SK-N-SH (cell line): ENCODE data around the gene LEKR1. TPM values are rescaled to one million over a fixed set of nuclear protein-coding genes. Genes with fewer than 3 reads are reported as not detected.
"Not testable (repeated sequence)": the region's sequence is repeated elsewhere in the genome, so short reads cannot be mapped to it uniquely, and the experiment has no call there.

Source experiments
- CTCF ChIA-PET: fragments of 300-600, 350-600 bp; formaldehyde crosslinking; extraction: SDS; loops from one replicate; lab custom pipeline; 2021; lab: Yijun Ruan, JAX
- POLR2A ChIA-PET: fragments of 350-600 bp; sonication (Branson Sonifier 250); formaldehyde crosslinking; extraction: SDS; loops from one replicate; lab custom pipeline; 2020; ENCODE audit warnings: antibody characterized with exemption, inconsistent platforms; lab: Yijun Ruan, JAX
- DNase-seq: peaks from one replicate; pipeline ENCODE4 v3.0.0; 2012
- H2AFZ ChIP-seq: fragments of 200-600 bp; sonication (generic); 2 replicates; pipeline ENCODE4 v1.8.1; 2016; ENCODE audit warnings: antibody characterized with exemption, mild to moderate bottlenecking, low read depth
- H3F3A ChIP-seq: fragments of 200-600 bp; sonication (generic); replicated peaks from 2 replicates; pipeline ENCODE3; 2016; ENCODE audit warnings: antibody characterized with exemption, mild to moderate bottlenecking; ENCODE audit not compliant: insufficient read depth
- H3K27ac ChIP-seq, 2 experiments: fragments of 200-500 bp in 1 of 2; fragments of 200-600 bp in 1 of 2; sonication (Bioruptor generic) in 1 of 2; sonication (generic), shearing (Covaris generic) in 1 of 2; 2 replicates each; pipeline versions ENCODE4 v1.5.1 to v1.6.1; 2014 to 2016; ENCODE audit warnings: low read depth in 2 of 2, inconsistent platforms in 1 of 2, low read length in 1 of 2, mild to moderate bottlenecking in 1 of 2, mixed read lengths in 1 of 2
- H3K27me3 ChIP-seq: fragments of 200-600 bp; sonication (generic), shearing (Covaris generic); 2 replicates; pipeline ENCODE4 v1.6.1; 2016; ENCODE audit warnings: mixed run types; ENCODE audit not compliant: insufficient read depth
- H3K36me3 ChIP-seq, 2 experiments: fragments of 200-500 bp in 1 of 2; fragments of 200-600 bp in 1 of 2; sonication (Bioruptor generic) in 1 of 2; sonication (generic) in 1 of 2; replicated peaks in 1 of 2; 2 replicates each; pipeline versions ENCODE3 to v1.5.1; 2014 to 2016; ENCODE audit warnings: low read length in 1 of 2, mild to moderate bottlenecking in 1 of 2; ENCODE audit not compliant: insufficient read depth in 2 of 2, control insufficient read depth in 1 of 2
- H3K4me1 ChIP-seq, 2 experiments: fragments of 200-500 bp in 1 of 2; fragments of 200-600 bp in 1 of 2; sonication (Bioruptor generic) in 1 of 2; sonication (generic), shearing (Covaris generic) in 1 of 2; 2 replicates each; pipeline versions ENCODE4 v1.5.1 to v1.6.1; 2014 to 2016; ENCODE audit warnings: low read depth in 1 of 2, low read length in 1 of 2, mixed run types in 1 of 2; ENCODE audit not compliant: insufficient read depth in 2 of 2, control insufficient read depth in 1 of 2
- H3K4me2 ChIP-seq: fragments of 200-600 bp; sonication (generic), shearing (Covaris generic); 2 replicates; pipeline ENCODE4 v1.6.1; 2017; ENCODE audit warnings: mixed run types
- H3K4me3 ChIP-seq, 2 experiments: fragments of 200-500 bp in 1 of 2; fragments of 200-600 bp in 1 of 2; sonication (Bioruptor generic) in 1 of 2; sonication (generic), shearing (Covaris generic) in 1 of 2; 2 replicates each; pipeline versions ENCODE4 v1.5.1 to v1.8.1; 2014 to 2016; ENCODE audit warnings: low read depth in 2 of 2, inconsistent platforms in 1 of 2, low read length in 1 of 2, mild to moderate bottlenecking in 1 of 2, mixed read lengths in 1 of 2, moderate library complexity in 1 of 2
- H3K79me2 ChIP-seq: fragments of 200-600 bp; sonication (generic); 2 replicates; pipeline ENCODE4 v1.8.1; 2017; ENCODE audit warnings: mild to moderate bottlenecking; ENCODE audit not compliant: insufficient read depth
- H3K9ac ChIP-seq: fragments of 200-600 bp; sonication (generic); 2 replicates; pipeline ENCODE4 v1.6.1; 2017; ENCODE audit warnings: mixed run types
- H3K9me2 ChIP-seq: fragments of 200-600 bp; sonication (generic); 2 replicates; pipeline ENCODE4 v1.6.1; 2017; ENCODE audit warnings: mixed run types
- H3K9me3 ChIP-seq: fragments of 200-600 bp; sonication (generic); 2 replicates; pipeline ENCODE4 v1.6.1; 2017; ENCODE audit warnings: mixed run types, mild to moderate bottlenecking, moderate library complexity
- H4K20me1 ChIP-seq: fragments of 200-600 bp; sonication (generic); 2 replicates; pipeline ENCODE4 v1.6.1; 2017; ENCODE audit warnings: mild to moderate bottlenecking, mixed run types; ENCODE audit not compliant: insufficient read depth
- CTCF ChIP-seq: fragments of 200-600 bp; sonication (generic); IDR thresholded peaks from 2 replicates; pipeline ENCODE4 v1.6.1; 2017; ENCODE audit warnings: antibody characterized with exemption, mild to moderate bottlenecking, moderate library complexity
- FOSL2 ChIP-seq: IDR thresholded peaks from 2 replicates; pipeline ENCODE4 v1.4.0; 2012; ENCODE audit warnings: low read depth, mild to moderate bottlenecking, moderate library complexity, borderline replicate concordance
- GATA2 ChIP-seq: sonication (generic); formaldehyde crosslinking; IDR thresholded peaks from 2 replicates; pipeline ENCODE4 v1.5.0; 2020; ENCODE audit warnings: mild to moderate bottlenecking, missing genetic modification reagents
- IRF3 ChIP-seq: fragments of 150-350 bp; IDR thresholded peaks from 2 replicates; pipeline ENCODE4 v1.6.1; 2016; ENCODE audit warnings: mild to moderate bottlenecking, low read depth, low read length
- JUND ChIP-seq: IDR thresholded peaks from 2 replicates; pipeline ENCODE4 v1.4.0; 2012
- MEF2A ChIP-seq: IDR thresholded peaks from 2 replicates; pipeline ENCODE4 v1.4.0; 2012; ENCODE audit warnings: low read depth, borderline replicate concordance
- NFIC ChIP-seq: IDR thresholded peaks from 2 replicates; pipeline ENCODE4 v1.4.0; 2012; ENCODE audit warnings: borderline replicate concordance
- PBX3 ChIP-seq: IDR thresholded peaks from 2 replicates; pipeline ENCODE4; 2012
- POLR2AphosphoS5 ChIP-seq: IDR thresholded peaks from 2 replicates; pipeline ENCODE4 v1.6.1; 2012; ENCODE audit warnings: low read depth, low read length
- RFX5 ChIP-seq: IDR thresholded peaks from 2 replicates; pipeline ENCODE4 v1.6.1; 2012; ENCODE audit warnings: mild to moderate bottlenecking, improper control_type of control experiment, low read length
- SIN3A ChIP-seq: IDR thresholded peaks from 2 replicates; pipeline ENCODE4 v1.6.1; 2012; ENCODE audit warnings: low read depth, mild to moderate bottlenecking, low read length, moderate library complexity, borderline replicate concordance
- SMC3 ChIP-seq: IDR thresholded peaks from 2 replicates; pipeline ENCODE4 v1.6.1; 2012; ENCODE audit warnings: low read depth, low read length, improper control_type of control experiment
- TCF12 ChIP-seq: IDR thresholded peaks from 2 replicates; pipeline ENCODE4 v1.4.0; 2012
- TEAD4 ChIP-seq: IDR thresholded peaks from 2 replicates; pipeline ENCODE4 v1.4.0; 2012; ENCODE audit warnings: mild to moderate bottlenecking, borderline replicate concordance; ENCODE audit not compliant: insufficient read depth
- YY1 ChIP-seq: IDR thresholded peaks from 2 replicates; pipeline ENCODE4 v1.4.0; 2012; ENCODE audit warnings: low read depth, mild to moderate bottlenecking
- WGBS: methylation state at CpG from one replicate; pipeline ENCODE4 v1.1.6; 2017; ENCODE audit warnings: low lambda C conversion rate; 5-methylcytosine and 5-hydroxymethylcytosine counted together
- polyA plus RNA-seq, 3 experiments: library from polyadenylated mRNA; depleted of rRNA; stranded (reverse); fragments of >200 nt; gene quantifications; 2 replicates each; pipeline ENCODE4 v1.2.3, GENCODE V29; 2012

Gene LEKR1
- polyA plus RNA-seq, 1 of the 3 experiments (the other 2 are of a cell fraction) = 0.30 TPM

GRCh38 chr3:156910831-156911230, 84.7 kb downstream of the LEKR1 start:
- H3K36me3 ChIP-seq, CTCF ChIA-PET: not testable (repeated sequence)
- TF ChIP-seq PBX3 (peak; percentile 53), NFIC (peak; percentile 32; the same call in 1 of the 2 replicates), TCF12 (peak; percentile 51), MEF2A (peak; percentile 31; the same call in 1 of the 2 replicates), JUND (peak; percentile 4; the same call in 1 of the 2 replicates)

GRCh38 chr3:156914300-156914699, 88.1 kb downstream of the LEKR1 start:
- H2AFZ ChIP-seq, H3K4me1 ChIP-seq, POLR2A ChIA-PET, H3K27ac ChIP-seq, H3K27me3 ChIP-seq, H3K9me2 ChIP-seq, H3K9ac ChIP-seq, H3K4me3 ChIP-seq, CTCF ChIA-PET, H3K79me2 ChIP-seq, DNase-seq, H3K36me3 ChIP-seq, H3K4me2 ChIP-seq, H3F3A ChIP-seq, H4K20me1 ChIP-seq, H3K9me3 ChIP-seq: not testable (repeated sequence)
- WGBS = 84% methylated on average over 2 of the region's 2 CpGs

More at GRCh38 chr3:156910831-156911230, 84.7 kb downstream of the LEKR1 start:
- H3K4me2 ChIP-seq, H3K4me3 ChIP-seq, H3K4me1 ChIP-seq, H4K20me1 ChIP-seq, POLR2A ChIA-PET, H3K27me3 ChIP-seq, H3K9me2 ChIP-seq, DNase-seq, H3K9me3 ChIP-seq, H3K79me2 ChIP-seq, H2AFZ ChIP-seq, H3K9ac ChIP-seq, H3F3A ChIP-seq: not testable (repeated sequence)
- peak overlapping the region; percentile 0 to 24; a peak in 2 of 4 replicates for H3K27ac ChIP-seq
- 6% methylated on average over 2 of the region's 2 CpGs for WGBS

- POLR2A ChIA-PET = no interaction called here
- Histone ChIP-seq H3K79me2 (no peaks in the 10 kb centered on the region), H4K20me1 (no peaks in the 10 kb centered on the region), H3K27ac (no peak overlapping the region), H3K36me3 (no peaks in the 10 kb centered on the region), H3F3A (peaks cover 5% of the 10 kb centered on the region), H3K4me2 (no peak overlapping the region), H2AFZ (no peak overlapping the region), H3K4me1 (peaks cover 0 to 3% of the 10 kb centered on the region in 2 experiments; a peak in 2 of 4 replicates), H3K9me2 (no peaks in the 10 kb centered on the region), H3K4me3 (no peak overlapping the region), H3K27me3 (no peaks in the 10 kb centered on the region), H3K9ac (no peak overlapping the region), H3K9me3 (no peaks in the 10 kb centered on the region)
- CTCF ChIA-PET = interaction anchor here (0.7 kb wide), 1 partner anchor 482 kb away, joined by 3 read pairs; no protein-coding TSS in a partner anchor
- TF ChIP-seq POLR2AphosphoS5 (no peak), TEAD4 (no peak), IRF3 (no peak), JUND (no peak), SMC3 (no peak), YY1 (no peak), CTCF (no peak), SIN3A (no peak), RFX5 (no peak), PBX3 (no peak), FOSL2 (no peak), GATA2 (CRISPR knock-in tag) (no peak)
- WGBS = 62% methylated on average over 5 of the region's 5 CpGs
- DNase-seq = no peak
These were observed 89.2 kb downstream of the LEKR1 start for GRCh38 chr3:156915372-156915771.
